Measurements from ENCODE around the gene ZNF385B.

The ZNF385B gene

DNA sequence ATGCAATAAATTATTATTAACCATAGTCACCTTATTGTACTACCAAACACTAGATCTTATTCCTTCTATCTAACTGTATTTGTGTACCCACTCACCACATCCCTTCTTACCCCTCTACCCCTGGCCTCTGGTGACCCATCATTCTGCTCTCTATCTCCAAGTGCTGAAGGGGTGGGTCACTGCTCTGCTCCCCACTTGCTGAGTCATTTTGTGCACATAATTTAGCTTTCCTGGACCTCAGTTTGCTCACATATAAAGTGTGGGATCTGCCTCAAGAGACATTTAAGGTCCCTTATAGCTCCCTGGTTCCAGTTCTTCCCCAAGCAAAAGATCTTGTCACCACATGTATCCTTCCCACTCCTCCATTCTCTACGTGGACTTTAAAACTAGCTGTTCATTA is 169.4 kb downstream of the ZNF385B start:
- ATAC-seq (ENCODE audit: low read depth) (no peak), DNase-seq (ENCODE audit: low spot score) (no peak)
- no peaks in the 10 kb centered on the region for H3K27me3 ChIP-seq (ENCODE audit: insufficient read depth, poor library complexity, severe bottlenecking)
- no peaks in the 10 kb centered on the region for H3K4me1 ChIP-seq (ENCODE audit: insufficient read depth, poor library complexity, severe bottlenecking)
- TF ChIP-seq, protein P1, sequence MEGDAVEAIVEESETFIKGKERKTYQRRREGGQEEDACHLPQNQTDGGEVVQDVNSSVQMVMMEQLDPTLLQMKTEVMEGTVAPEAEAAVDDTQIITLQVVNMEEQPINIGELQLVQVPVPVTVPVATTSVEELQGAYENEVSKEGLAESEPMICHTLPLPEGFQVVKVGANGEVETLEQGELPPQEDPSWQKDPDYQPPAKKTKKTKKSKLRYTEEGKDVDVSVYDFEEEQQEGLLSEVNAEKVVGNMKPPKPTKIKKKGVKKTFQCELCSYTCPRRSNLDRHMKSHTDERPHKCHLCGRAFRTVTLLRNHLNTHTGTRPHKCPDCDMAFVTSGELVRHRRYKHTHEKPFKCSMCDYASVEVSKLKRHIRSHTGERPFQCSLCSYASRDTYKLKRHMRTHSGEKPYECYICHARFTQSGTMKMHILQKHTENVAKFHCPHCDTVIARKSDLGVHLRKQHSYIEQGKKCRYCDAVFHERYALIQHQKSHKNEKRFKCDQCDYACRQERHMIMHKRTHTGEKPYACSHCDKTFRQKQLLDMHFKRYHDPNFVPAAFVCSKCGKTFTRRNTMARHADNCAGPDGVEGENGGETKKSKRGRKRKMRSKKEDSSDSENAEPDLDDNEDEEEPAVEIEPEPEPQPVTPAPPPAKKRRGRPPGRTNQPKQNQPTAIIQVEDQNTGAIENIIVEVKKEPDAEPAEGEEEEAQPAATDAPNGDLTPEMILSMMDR (IDR thresholded peaks at IDR 0.05; ENCODE audit: poor library complexity, severe bottlenecking), result no peak
- no peaks in the 10 kb centered on the region for H3K9me3 ChIP-seq (ENCODE audit: severe bottlenecking)
- no peaks in the 10 kb centered on the region for H3K36me3 ChIP-seq (ENCODE audit: low read depth)
- H3K4me3 ChIP-seq (ENCODE audit: severe bottlenecking), result no peak overlapping the region
- no peak overlapping the region for H3K27ac ChIP-seq (ENCODE audit: poor library complexity, severe bottlenecking)

DNA sequence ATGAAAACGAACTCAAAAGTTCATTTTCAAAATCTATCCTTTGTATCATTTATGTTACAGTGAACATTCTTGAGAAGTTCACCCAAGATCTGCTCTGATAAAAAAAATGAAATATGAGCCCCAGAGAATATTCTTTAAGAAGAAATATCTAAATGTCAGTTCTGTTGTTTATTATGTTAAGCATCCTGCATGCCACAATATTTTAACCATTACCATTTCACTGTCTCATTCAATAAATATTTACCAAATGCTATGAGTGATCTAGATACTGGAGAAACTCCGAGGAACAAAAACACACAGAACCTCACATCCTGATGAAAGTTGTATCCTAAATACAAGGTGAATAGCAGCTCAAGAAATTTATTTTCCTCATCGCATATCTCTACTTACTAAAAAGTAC is 170.2 kb downstream of the ZNF385B start:
- TF ChIP-seq, protein P1 (IDR thresholded peaks at IDR 0.05; ENCODE audit: poor library complexity, severe bottlenecking), result no peak
- H3K4me3 ChIP-seq (ENCODE audit: severe bottlenecking), result no peak overlapping the region
- H3K4me1 ChIP-seq (ENCODE audit: insufficient read depth, poor library complexity, severe bottlenecking), result no peaks in the 10 kb centered on the region
- no peaks in the 10 kb centered on the region for H3K9me3 ChIP-seq (ENCODE audit: severe bottlenecking)
- H3K36me3 ChIP-seq (ENCODE audit: low read depth), result no peaks in the 10 kb centered on the region
- H3K27me3 ChIP-seq (ENCODE audit: insufficient read depth, poor library complexity, severe bottlenecking), result no peaks in the 10 kb centered on the region
- DNase-seq (ENCODE audit: low spot score) (no peak), ATAC-seq (ENCODE audit: low read depth) (no peak)
- H3K27ac ChIP-seq (ENCODE audit: poor library complexity, severe bottlenecking), result no peak overlapping the region

DNA sequence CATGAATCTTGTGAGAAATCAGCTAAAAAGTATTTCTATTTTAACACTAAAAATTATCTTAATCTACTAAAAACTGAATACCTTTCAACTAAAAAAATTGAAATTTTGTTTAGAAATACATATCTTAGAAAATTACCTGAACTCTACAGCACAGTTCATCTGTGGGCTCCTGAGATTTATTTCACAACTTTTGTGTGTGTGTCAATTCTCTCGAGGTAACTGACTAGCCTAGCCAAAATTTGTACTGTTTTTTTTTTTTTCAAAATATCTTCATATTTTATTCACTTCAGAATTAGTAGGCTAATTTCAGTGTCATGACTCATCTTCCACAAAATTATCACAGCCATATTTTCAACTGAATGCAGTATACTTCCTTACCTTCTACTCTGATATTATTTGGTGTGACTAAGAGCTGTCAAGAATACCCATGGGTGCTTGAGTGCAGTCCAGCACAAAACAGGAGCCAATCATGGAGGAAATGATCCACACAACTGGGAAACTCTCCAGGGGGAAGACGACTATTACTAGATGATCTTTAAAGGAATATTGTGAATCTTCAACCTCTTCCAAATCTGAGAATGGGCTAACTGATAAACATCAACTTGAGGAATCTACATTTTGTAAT is 174.6 kb downstream of the ZNF385B start:
- DNase-seq (ENCODE audit: low spot score), result no peak
- H3K27ac ChIP-seq (ENCODE audit: poor library complexity, severe bottlenecking), result no peak overlapping the region
- TF ChIP-seq, protein P1 (IDR thresholded peaks at IDR 0.05; ENCODE audit: poor library complexity, severe bottlenecking), result no peak

DNA sequence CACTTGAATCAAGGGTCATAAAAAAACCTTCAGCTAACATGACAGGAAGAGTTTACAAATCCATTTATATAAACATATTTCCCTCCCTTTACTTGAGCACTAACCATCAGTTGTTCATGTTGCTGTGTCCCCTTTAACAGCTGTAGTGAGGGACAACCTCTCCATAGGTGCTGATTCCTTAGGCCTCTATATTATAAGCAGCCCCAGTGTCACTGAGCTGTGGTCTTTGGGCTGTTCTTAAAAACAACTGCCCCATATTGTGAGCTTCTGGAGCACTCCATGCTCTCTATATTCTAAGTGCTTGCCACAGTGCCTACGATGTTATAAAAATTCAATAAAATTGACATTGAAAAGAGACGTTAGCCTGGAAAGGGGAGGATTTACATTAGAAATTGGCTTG is 175.3 kb downstream of the ZNF385B start:
- DNase-seq (ENCODE audit: low spot score), result no peak
- Histone ChIP-seq H3K27me3 (ENCODE audit: insufficient read depth, poor library complexity, severe bottlenecking) (no peaks in the 10 kb centered on the region), H3K36me3 (ENCODE audit: low read depth) (no peaks in the 10 kb centered on the region), H3K4me1 (ENCODE audit: insufficient read depth, poor library complexity, severe bottlenecking) (no peaks in the 10 kb centered on the region), H3K4me3 (ENCODE audit: severe bottlenecking) (no peak overlapping the region), H3K9me3 (ENCODE audit: severe bottlenecking) (no peaks in the 10 kb centered on the region), H3K27ac (ENCODE audit: poor library complexity, severe bottlenecking) (no peak overlapping the region)
- ATAC-seq (ENCODE audit: low read depth), result no peak
- TF ChIP-seq, protein P1 (IDR thresholded peaks at IDR 0.05; ENCODE audit: poor library complexity, severe bottlenecking), result no peak

More for the DNA sequence above, 174.6 kb downstream of the ZNF385B start:
- H3K36me3 ChIP-seq (ENCODE audit: low read depth), result no peaks in the 10 kb centered on the region
- no peak overlapping the region for H3K4me3 ChIP-seq (ENCODE audit: severe bottlenecking)
- H3K9me3 ChIP-seq (ENCODE audit: severe bottlenecking), result no peaks in the 10 kb centered on the region
- ATAC-seq (ENCODE audit: low read depth), result no peak
- no peaks in the 10 kb centered on the region for H3K4me1 ChIP-seq (ENCODE audit: insufficient read depth, poor library complexity, severe bottlenecking)
- H3K27me3 ChIP-seq (ENCODE audit: insufficient read depth, poor library complexity, severe bottlenecking), result no peaks in the 10 kb centered on the region

DNA sequence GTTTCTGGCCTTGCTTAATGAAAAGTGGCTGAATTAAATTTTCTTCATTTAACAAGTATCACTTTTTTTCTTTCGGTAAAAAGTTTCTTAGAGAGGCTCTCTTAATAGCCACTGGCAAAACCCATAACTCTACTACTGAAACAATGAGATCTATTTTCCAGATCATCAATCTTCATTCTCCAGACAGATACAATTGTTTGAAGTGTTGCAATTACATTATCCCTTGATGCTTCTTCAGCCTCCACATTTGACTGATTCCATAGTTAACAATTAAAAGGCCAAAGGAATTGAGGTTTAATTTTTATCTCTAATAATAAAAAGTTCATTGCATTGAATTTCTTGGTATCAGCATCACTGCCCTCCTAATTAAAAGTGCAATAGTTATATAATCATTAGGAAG is 176.3 kb downstream of the ZNF385B start:
- Histone ChIP-seq H3K27ac (ENCODE audit: poor library complexity, severe bottlenecking) (no peak overlapping the region), H3K36me3 (ENCODE audit: low read depth) (no peaks in the 10 kb centered on the region), H3K4me3 (ENCODE audit: severe bottlenecking) (no peak overlapping the region), H3K9me3 (ENCODE audit: severe bottlenecking) (no peaks in the 10 kb centered on the region), H3K27me3 (ENCODE audit: insufficient read depth, poor library complexity, severe bottlenecking) (no peaks in the 10 kb centered on the region), H3K4me1 (ENCODE audit: insufficient read depth, poor library complexity, severe bottlenecking) (no peaks in the 10 kb centered on the region)
- DNase-seq (ENCODE audit: low spot score) (no peak), ATAC-seq (ENCODE audit: low read depth) (no peak)
- TF ChIP-seq, protein P1 (IDR thresholded peaks at IDR 0.05; ENCODE audit: poor library complexity, severe bottlenecking), result no peak
